GM19238 (cell line): ENCODE data around the gene HADHB.
"Not testable (repeated sequence)": the region's sequence is repeated elsewhere in the genome, so short reads cannot be mapped to it uniquely, and the experiment has no call there.

ENCODE experiments used
- DNase-seq: peaks from one replicate; pipeline ENCODE4 v3.0.0; 2011; ENCODE audit warnings: low spot score; ENCODE audit not compliant: insufficient read length

Gene HADHB

GRCh38 chr2:26297061-26297460 is 52.3 kb downstream of the HADHB start:
- DNase-seq: no peak

- no peak for DNase-seq
Measured at GRCh38 chr2:26298286-26298637, 53.5 kb downstream of the HADHB start.

GRCh38 chr2:26298638-26299393 is 54.1 kb downstream of the HADHB start:
- DNase-seq: no peak

GRCh38 chr2:26299471-26300101 is 54.8 kb downstream of the HADHB start:
- DNase-seq: no peak

GRCh38 chr2:26300234-26300925 is 55.6 kb downstream of the HADHB start:
- no peak for DNase-seq

- DNase-seq: no peak
Measured at GRCh38 chr2:26302846-26303245, 58.1 kb downstream of the HADHB start.

GRCh38 chr2:26305094-26305493 is 60.4 kb downstream of the HADHB start:
- DNase-seq: not testable (repeated sequence)

GRCh38 chr2:26305540-26305939 is 60.8 kb downstream of the HADHB start:
- no peak for DNase-seq

GRCh38 chr2:26309921-26310320 is 65.2 kb downstream of the HADHB start:
- DNase-seq: no peak

- no peak for DNase-seq
Measured at GRCh38 chr2:26312471-26312870, 67.7 kb downstream of the HADHB start.

- DNase-seq: no peak
Measured at GRCh38 chr2:26313446-26313845, 68.7 kb downstream of the HADHB start.

- DNase-seq: no peak
Measured at GRCh38 chr2:26314243-26314642, 69.5 kb downstream of the HADHB start.

- no peak for DNase-seq
Measured at GRCh38 chr2:26316041-26316440, 71.3 kb downstream of the HADHB start.

GRCh38 chr2:26316845-26317244 is 72.1 kb downstream of the HADHB start:
- no peak for DNase-seq

- no peak for DNase-seq
Measured at GRCh38 chr2:26317377-26318105, 72.8 kb downstream of the HADHB start.

- no peak for DNase-seq
Measured at GRCh38 chr2:26318950-26319349, 74.2 kb downstream of the HADHB start.

GRCh38 chr2:26324479-26324878 is 79.7 kb downstream of the HADHB start:
- not testable (repeated sequence) for DNase-seq

GRCh38 chr2:26324903-26325302 is 80.2 kb downstream of the HADHB start:
- DNase-seq: no peak

GRCh38 chr2:26325851-26326250 is 81.1 kb downstream of the HADHB start:
- DNase-seq: no peak

GRCh38 chr2:26326514-26326913 is 81.8 kb downstream of the HADHB start:
- no peak for DNase-seq

- DNase-seq: no peak
Measured at GRCh38 chr2:26327291-26328272, 82.8 kb downstream of the HADHB start.
